ENCODE measurements around the gene DNMT3A.

DNA sequence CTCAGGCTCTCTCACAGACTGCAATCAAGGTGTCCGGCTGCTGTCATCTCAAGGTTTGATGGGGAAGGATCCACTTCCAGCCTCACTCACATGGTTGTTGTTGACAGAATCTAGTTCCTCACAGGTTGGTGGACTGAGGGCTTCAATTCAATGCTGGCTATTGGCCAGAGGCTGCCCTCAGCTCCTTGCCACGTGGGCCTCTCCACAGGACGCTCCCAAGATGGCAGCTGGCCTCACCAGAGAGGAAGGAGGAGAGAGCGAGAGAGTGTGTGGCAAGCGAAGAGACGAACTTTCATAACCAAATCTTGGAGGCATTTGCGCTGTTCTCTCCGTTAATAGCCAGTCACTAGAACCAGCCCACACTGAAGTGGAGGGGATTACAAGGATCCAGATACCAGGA is 13.5 kb upstream of the DNMT3A start:
- TF ChIP-seq, protein P1, sequence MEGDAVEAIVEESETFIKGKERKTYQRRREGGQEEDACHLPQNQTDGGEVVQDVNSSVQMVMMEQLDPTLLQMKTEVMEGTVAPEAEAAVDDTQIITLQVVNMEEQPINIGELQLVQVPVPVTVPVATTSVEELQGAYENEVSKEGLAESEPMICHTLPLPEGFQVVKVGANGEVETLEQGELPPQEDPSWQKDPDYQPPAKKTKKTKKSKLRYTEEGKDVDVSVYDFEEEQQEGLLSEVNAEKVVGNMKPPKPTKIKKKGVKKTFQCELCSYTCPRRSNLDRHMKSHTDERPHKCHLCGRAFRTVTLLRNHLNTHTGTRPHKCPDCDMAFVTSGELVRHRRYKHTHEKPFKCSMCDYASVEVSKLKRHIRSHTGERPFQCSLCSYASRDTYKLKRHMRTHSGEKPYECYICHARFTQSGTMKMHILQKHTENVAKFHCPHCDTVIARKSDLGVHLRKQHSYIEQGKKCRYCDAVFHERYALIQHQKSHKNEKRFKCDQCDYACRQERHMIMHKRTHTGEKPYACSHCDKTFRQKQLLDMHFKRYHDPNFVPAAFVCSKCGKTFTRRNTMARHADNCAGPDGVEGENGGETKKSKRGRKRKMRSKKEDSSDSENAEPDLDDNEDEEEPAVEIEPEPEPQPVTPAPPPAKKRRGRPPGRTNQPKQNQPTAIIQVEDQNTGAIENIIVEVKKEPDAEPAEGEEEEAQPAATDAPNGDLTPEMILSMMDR (conservative IDR thresholded peaks at IDR 0.05; ENCODE audit: low read depth, low read length): no peak
- TF ChIP-seq EZH2 (IDR thresholded peaks at IDR 0.05; ENCODE audit: low read length, unreplicated experiment): no peak

Data from PC-3 (cell line).